ENCODE data around the gene ELMO3.

- no peak for TF ChIP-seq CTCF (IDR thresholded peaks at IDR 0.05; ENCODE audit: insufficient read depth, low read length)
- no peak for TF ChIP-seq POLR2AphosphoS5 (IDR thresholded peaks at IDR 0.05; ENCODE audit: low read depth)
These were observed 2.7 kb downstream of the ELMO3 start for GRCh38 chr16:67201411-67202345.

All from HL-60 (cell line).